Dedifferentiated amniotic fluid mesenchymal stem cell (primary cell): ENCODE measurements around the gene CTTNBP2.

ENCODE experiments used
- DNase-seq: peaks from one replicate; pipeline ENCODE4 v3.0.0-alpha.2; 2016; ENCODE audit errors: extremely low spot score

The CTTNBP2 gene

DNA sequence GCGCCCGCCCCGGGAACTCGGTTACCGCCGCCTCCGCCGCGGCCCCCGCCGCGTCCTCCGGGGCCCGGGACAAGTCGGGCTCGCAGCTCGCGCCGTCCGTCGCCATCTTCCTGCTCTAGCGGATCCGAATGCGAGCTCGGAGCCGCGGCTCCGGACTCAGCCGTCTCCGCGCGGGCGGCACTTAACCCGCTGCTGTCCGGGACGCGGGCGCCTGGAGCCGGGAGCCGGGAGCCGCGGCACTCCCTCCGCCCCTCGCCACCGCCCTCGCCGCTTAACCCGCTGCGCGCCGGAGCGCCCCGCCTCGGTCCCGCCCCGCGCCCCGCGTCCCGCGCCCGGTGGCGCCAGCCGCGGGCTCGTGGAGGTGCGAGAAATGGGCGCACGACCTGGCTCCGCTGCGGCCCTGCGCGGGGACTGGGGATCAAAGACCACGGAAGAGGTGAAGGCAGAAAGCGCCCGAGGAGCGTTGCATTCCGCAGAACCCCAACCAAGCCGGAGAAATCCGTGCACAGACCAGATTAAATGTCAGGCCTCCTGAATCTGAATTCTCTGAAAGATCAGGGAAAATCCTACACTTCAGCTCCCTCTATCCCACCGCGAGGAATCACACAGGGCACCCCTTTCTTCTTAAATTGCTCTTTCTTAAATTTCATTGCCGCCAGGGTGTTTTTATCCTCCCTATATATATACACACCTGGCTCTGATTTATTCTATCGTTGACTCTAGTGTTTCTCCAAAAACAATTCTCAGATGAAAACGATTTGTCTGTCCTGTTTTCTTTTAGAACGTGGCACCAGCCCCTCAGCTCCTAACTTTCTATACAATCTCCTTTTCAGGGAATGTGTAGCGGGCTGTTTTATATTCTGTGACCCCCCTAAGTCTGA, at the start of gene CTTNBP2:
TSS of gene CTTNBP2 (minus strand) at position 132 of the 881 bp plus-strand sequence. CDS start at position 106, 26 bp downstream.
- peak; percentile 26 for DNase-seq

DNA sequence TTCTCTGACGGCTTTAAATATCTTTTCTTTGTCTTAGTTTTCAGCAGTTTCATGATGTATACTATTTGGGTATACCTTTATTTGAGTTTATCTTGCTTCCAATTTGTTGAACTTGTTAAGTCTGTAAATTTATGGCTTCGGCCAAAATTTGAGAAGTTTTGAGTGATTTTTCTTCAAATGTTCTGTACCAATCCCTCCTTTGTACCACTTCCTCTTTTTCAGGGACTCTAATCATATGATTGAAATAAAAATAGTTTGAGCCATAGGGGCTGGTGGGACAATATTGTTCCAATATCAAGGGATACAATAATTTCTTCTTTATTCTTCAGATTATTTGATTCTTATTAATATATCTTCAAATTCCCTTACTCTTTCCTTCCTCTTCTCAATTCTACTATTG, 43.1 kb upstream of the CTTNBP2 start:
- DNase-seq: no peak

DNA sequence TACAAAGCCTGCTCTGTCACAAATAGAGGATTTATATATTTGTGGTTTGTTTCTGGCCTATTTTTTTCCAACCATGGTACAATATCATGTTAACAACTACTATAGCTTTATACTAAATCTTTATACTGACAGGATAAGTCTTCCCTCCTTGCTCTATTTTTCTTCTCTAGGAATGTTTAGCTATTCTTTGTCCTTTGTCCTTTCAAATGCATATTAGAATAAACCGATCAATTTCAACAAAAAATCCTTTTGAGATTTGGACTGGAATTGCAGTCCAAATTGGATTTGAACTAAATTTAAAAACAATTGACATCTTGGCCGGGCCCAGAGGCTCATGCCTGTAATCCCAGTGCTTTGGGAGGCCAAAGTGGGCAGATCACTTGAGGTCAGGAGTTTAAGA, 39.2 kb upstream of the CTTNBP2 start:
- no peak for DNase-seq

DNA sequence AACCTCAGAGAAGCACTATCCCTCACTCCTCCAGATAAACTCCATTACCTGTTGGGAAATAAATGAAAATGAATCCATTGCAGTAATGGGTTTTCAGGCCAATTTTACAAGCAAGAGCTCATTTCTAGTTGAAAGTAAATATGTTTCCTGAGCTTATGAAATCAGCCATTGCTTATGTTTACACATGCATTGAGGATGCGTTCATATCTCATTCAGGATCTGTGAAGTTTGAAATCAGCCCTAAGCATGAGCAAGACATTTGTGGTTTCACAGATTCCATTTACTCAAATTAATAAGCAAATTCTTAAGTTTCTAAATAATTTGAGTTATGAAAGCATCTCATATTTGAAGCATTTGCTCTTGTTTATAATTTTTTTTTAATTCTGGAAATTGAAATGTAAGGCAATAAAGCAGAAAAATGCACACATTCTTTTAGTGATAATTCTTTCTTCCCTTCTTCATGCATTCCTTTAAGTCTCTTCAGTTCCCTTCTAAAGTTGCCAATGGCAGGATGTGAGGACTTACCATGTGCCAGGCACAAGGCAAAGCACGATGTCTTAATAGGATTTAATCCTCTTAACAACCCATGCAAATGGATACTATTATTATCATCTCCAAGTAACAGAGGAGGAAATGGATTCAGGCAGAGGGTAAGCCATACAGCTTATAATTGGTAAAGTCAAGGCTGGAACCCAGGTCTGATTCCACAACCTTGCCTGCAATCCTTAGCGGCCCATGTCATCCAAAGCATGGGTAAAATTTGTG, 35.0 kb upstream of the CTTNBP2 start:
- DNase-seq: no peak

- no peak for DNase-seq
Measured at GRCh38 chr7:117907049-117907640, 33.9 kb upstream of the CTTNBP2 start.

- no peak for DNase-seq
Measured at GRCh38 chr7:117902314-117902889, 29.2 kb upstream of the CTTNBP2 start.

DNA sequence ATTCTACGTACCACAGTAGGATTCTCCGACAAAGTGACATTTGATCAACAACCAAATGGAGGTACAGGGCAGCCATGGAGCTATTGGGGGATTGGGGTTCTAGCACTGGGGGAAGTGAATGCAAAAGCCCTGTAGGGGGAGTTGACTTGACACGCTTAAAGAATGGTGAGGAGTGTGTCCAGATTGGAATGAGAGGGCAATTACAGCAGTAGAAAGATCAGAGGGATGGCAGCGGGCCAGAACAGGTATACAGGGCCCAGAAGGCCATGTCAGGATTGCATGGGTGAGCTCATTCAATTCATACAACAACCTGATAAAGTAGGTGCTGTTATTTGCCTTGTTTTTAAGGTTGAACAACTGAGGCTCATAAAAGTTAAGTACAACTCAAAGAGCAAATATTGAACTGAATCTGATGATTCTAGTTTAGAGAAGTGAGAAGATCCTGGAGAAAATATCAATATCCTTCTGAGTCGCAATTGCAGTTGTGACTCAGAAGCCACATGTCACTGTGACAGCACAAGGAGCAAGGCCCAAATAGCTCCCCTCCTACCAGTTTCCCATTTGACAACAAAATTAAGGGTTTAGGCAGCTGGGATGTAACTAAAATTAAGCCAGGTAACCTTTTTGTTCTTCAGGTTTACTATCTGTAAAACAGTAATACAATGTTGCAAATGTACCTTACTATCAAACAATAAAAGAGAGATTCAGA, 28.0 kb upstream of the CTTNBP2 start:
- no peak for DNase-seq

GRCh38 chr7:117896339-117896738, 23.1 kb upstream of the CTTNBP2 start:
- no peak for DNase-seq

GRCh38 chr7:117895276-117895675, 22.0 kb upstream of the CTTNBP2 start:
- DNase-seq: no peak

DNA sequence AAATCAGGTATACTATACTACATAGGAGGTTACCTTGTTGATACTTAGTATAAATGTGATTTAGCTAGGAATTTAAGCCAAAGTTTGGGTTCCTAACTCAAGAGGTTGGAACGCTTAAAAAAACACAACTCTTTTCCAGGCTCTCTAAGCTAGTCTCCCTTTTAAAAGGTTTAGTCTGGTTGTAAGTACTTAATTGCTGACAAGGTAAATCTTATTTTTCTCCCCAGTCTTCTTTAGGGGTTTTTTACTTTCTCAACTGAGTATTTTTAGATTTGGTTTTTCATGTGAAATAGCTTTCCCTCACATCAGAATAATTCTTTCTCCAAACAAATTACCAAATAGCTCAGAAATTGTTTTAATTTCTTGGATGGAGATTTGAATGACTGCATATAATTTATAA, 20.8 kb upstream of the CTTNBP2 start:
- no peak for DNase-seq

DNA sequence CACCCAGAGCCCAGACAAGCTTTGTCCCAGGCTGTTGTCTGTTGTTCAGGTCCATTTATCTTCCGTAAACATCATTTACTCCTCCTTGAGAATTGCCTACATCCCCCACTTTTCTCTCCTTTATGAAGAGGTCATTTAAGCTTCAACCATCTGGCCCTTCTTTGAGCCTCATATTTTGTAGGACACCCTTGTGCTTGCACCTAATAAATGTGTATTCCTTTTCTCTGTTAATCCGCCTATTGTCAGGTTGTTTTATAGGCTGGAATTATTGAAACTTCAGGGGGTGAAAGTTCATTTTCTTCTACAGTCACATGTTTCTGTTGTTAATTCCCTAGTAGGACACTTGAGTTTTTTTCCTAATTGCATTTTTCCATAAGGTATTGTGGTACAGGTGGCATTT, 19.6 kb upstream of the CTTNBP2 start:
- DNase-seq: no peak

GRCh38 chr7:117889611-117890010, 16.4 kb upstream of the CTTNBP2 start:
- DNase-seq: no peak

DNA sequence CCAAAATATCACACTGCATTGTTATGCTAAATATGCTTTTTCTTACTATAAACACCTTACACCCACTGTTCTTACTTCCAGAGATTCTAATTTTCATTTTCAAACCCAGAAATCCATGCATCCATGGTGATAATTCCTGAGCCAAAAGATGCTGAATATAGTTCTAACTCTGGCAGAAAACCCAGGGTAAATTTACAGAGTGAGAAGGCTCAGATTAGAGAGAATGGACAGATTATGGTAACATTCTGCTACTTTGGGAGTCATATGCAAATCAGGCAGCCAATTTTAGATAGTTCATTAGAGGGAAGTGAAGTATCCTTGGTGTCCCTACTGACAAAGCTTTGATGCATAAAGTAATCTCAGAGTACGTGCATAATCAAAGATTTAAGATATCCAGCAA, 15.4 kb upstream of the CTTNBP2 start:
- DNase-seq: no peak

GRCh38 chr7:117882594-117882993, 9.4 kb upstream of the CTTNBP2 start:
- DNase-seq: no peak

- DNase-seq: no peak
Measured at GRCh38 chr7:117876761-117877160, 3.5 kb upstream of the CTTNBP2 start.

DNA sequence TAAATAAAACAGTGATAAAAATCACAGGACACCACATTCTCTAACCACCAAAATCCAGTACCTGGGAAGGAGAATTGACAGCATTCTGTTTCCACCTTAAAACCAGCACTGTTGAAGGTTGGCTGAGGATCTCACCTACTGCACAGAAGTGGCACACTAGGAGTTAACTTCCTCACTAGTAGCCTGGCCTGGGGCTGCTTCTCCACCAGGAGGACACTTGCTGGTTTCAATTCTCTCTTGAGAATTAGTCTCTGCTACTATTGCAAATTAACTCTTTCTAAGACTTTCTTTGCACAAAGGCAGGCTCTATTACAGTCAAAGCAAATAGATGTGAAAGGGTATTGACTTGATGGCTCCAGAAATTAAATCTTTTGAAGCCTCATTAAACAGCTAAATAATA, 2.3 kb upstream of the CTTNBP2 start:
- DNase-seq: no peak

GRCh38 chr7:117874191-117874700, 1.0 kb upstream of the CTTNBP2 start:
- DNase-seq: no peak

DNA sequence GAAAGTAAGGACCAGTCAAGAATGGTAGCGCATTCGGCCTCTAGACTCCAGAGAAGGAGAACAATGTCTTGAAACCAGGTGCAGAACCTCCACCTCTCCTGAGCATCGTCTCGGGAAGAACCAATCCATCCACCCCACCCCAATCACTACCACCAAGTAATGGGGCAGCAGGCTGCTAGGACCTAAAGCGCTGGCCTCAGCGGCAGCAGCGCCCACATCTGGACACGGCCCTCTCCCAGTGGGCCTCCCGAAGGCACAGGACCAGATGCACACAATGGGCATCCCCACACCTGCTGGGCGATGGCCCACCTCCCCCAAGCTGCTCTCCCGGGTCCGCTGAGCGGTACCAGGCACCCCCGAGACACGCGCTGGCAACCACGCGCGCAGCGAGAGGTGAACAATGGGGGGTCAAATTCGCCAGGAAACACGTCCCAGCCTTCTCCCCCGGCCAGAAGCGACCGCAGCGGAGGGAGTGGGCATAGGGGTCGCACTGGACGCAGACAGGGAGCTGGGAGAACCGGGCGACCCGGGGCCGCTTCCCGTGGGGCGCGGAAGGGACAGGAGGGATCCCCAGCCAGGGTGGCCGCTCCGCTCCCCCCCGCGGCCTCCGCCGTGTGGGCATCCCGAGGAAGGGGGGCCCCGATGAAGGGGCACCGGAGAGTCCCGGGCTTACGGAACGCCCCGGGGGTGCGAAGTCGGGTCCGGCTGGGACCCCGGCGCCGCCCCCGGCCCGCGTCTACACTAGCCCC, 506 bp downstream of the CTTNBP2 start:
- DNase-seq: no peak

- DNase-seq: no peak
Measured at GRCh38 chr7:117871778-117872538, 1.3 kb downstream of the CTTNBP2 start.

DNA sequence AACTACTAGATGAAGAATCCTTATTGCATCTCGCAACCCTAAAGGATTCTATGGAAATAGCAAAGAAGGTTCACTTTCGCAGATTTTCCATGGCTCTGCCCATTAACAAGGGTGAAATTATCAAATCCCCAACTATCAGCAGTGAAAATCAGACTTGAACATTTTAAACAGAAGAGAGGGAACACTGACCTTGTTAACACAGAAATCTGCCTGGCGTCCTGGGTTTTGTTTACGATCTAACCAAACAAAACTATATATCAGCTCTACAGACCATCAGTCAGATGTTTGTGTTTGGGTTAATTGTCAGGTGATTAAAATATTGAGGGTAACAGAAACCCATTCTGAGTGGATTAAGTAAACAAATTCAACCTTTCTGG, 1.9 kb downstream of the CTTNBP2 start:
- no peak for DNase-seq
